Brain microvascular endothelial cell (primary cell): ENCODE data around the gene FRMD4B.
"Not testable (repeated sequence)": the region's sequence is repeated elsewhere in the genome, so short reads cannot be mapped to it uniquely, and the experiment has no call there.

Experiments
- DNase-seq: peaks from one replicate; pipeline ENCODE4 v3.0.0-alpha.2; 2020
- H3K27ac ChIP-seq: fragments of 250-450 bp; sonication (Bioruptor Pico); 2 replicates; pipeline ENCODE4 v1.5.1; 2020; ENCODE audit warnings: mild to moderate bottlenecking, moderate library complexity
- H3K27me3 ChIP-seq: fragments of 250-450 bp; sonication (Bioruptor Pico); replicated peaks from 2 replicates; pipeline ENCODE4 v1.5.1; 2020; ENCODE audit warnings: mild to moderate bottlenecking
- H3K36me3 ChIP-seq: fragments of 250-450 bp; sonication (Bioruptor Pico); replicated peaks from 2 replicates; pipeline ENCODE4 v1.5.1; 2020; ENCODE audit warnings: mild to moderate bottlenecking
- H3K4me3 ChIP-seq: 2 replicates; pipeline ENCODE4 v1.5.1; 2011; ENCODE audit warnings: low read depth, mild to moderate bottlenecking, control low read depth, low read length, moderate library complexity
- CTCF ChIP-seq: IDR thresholded peaks from 2 replicates; pipeline ENCODE4 v1.5.1; 2011; ENCODE audit warnings: low read depth, mild to moderate bottlenecking, moderate library complexity, low read length, control low read depth, inconsistent platforms; ENCODE audit errors: missing control alignments
- in situ Hi-C: cut with HindIII; loops from 2 replicates; pipeline ENCODE4 v1.10.0; 2017; ENCODE audit warnings: low sequenced_read_pairs, low pct_ligation_motif_present

Gene FRMD4B

GRCh38 chr3:69283496-69283895, 102.4 kb downstream of the FRMD4B start:
- no peak overlapping the region for H3K4me3 ChIP-seq
- in situ Hi-C loops, result no loop called here
- TF ChIP-seq CTCF, result no peak
- H3K27me3 ChIP-seq, result no peaks in the 10 kb centered on the region
- no peaks in the 10 kb centered on the region for H3K36me3 ChIP-seq
- no peak overlapping the region for H3K27ac ChIP-seq
- no peak for DNase-seq

- H3K27ac ChIP-seq, result no peak overlapping the region
- no peak for DNase-seq
- no peaks in the 10 kb centered on the region for H3K27me3 ChIP-seq
- in situ Hi-C loops, result no loop called here
- H3K36me3 ChIP-seq, result no peaks in the 10 kb centered on the region
- no peak for TF ChIP-seq CTCF
- no peak overlapping the region for H3K4me3 ChIP-seq
These were observed 103.7 kb downstream of the FRMD4B start for GRCh38 chr3:69282181-69282580.

- H3K36me3 ChIP-seq, H3K4me3 ChIP-seq, DNase-seq, H3K27me3 ChIP-seq, in situ Hi-C loops, H3K27ac ChIP-seq: not testable (repeated sequence)
These were observed 108.5 kb downstream of the FRMD4B start for GRCh38 chr3:69277403-69277802.

GRCh38 chr3:69276884-69277283, 109.0 kb downstream of the FRMD4B start:
- Histone ChIP-seq H3K27me3 (no peaks in the 10 kb centered on the region), H3K36me3 (no peaks in the 10 kb centered on the region), H3K27ac (no peak overlapping the region), H3K4me3 (no peak overlapping the region)
- TF ChIP-seq CTCF, result no peak
- in situ Hi-C loops, result no loop called here
- no peak for DNase-seq

GRCh38 chr3:69276191-69276590, 109.7 kb downstream of the FRMD4B start:
- H3K27ac ChIP-seq, H3K27me3 ChIP-seq, DNase-seq, H3K36me3 ChIP-seq, H3K4me3 ChIP-seq, in situ Hi-C loops: not testable (repeated sequence)

GRCh38 chr3:69273896-69274295, 112.0 kb downstream of the FRMD4B start:
- in situ Hi-C loops, result no loop called here
- H3K36me3 ChIP-seq, result no peaks in the 10 kb centered on the region
- DNase-seq, result peak; percentile 57
- no peak overlapping the region for H3K4me3 ChIP-seq
- no peak overlapping the region for H3K27ac ChIP-seq
- no peaks in the 10 kb centered on the region for H3K27me3 ChIP-seq
- no peak for TF ChIP-seq CTCF

GRCh38 chr3:69272556-69272955, 113.3 kb downstream of the FRMD4B start:
- DNase-seq, result no peak
- in situ Hi-C loops, result no loop called here
- H3K27ac ChIP-seq, result no peak overlapping the region
- H3K36me3 ChIP-seq, result no peaks in the 10 kb centered on the region
- TF ChIP-seq CTCF, result no peak
- no peaks in the 10 kb centered on the region for H3K27me3 ChIP-seq
- H3K4me3 ChIP-seq, result no peak overlapping the region
